ENCODE results near the gene SNTB2. TPM values are rescaled to one million over a fixed set of nuclear protein-coding genes. Genes with fewer than 3 reads are reported as not detected.
A peak's percentile ranks its signal among the peaks of the same experiment; 100 is the strongest.
"Not testable (repeated sequence)": the region's sequence is repeated elsewhere in the genome, so short reads cannot be mapped to it uniquely, and the experiment has no call there.

The SNTB2 gene
- polyA plus RNA-seq, 1 of the 3 experiments (the other 2 are of a cell fraction) = 13.0 TPM

GRCh38 chr16:69286941-69287713 is 100.2 kb downstream of the SNTB2 start:
- CTCF ChIA-PET = interaction anchor here (0.6 to 8.1 kb wide), 18 partner anchors 8 to 758 kb away, joined by 3 to 95 read pairs (median 4); no protein-coding TSS in a partner anchor
- TF ChIP-seq, protein P1, sequence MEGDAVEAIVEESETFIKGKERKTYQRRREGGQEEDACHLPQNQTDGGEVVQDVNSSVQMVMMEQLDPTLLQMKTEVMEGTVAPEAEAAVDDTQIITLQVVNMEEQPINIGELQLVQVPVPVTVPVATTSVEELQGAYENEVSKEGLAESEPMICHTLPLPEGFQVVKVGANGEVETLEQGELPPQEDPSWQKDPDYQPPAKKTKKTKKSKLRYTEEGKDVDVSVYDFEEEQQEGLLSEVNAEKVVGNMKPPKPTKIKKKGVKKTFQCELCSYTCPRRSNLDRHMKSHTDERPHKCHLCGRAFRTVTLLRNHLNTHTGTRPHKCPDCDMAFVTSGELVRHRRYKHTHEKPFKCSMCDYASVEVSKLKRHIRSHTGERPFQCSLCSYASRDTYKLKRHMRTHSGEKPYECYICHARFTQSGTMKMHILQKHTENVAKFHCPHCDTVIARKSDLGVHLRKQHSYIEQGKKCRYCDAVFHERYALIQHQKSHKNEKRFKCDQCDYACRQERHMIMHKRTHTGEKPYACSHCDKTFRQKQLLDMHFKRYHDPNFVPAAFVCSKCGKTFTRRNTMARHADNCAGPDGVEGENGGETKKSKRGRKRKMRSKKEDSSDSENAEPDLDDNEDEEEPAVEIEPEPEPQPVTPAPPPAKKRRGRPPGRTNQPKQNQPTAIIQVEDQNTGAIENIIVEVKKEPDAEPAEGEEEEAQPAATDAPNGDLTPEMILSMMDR (IDR thresholded peaks at IDR 0.05) = peak; percentile 67
- TF ChIP-seq RAD21 (IDR thresholded peaks at IDR 0.05; ENCODE audit: low read length) (peak; percentile 73), RFX5 (IDR thresholded peaks at IDR 0.05; ENCODE audit: low read length) (no peak), SMC3 (IDR thresholded peaks at IDR 0.05; ENCODE audit: low read depth, low read length) (peak; percentile 54), JUND (IDR thresholded peaks at IDR 0.05) (no peak)
- POLR2A ChIA-PET = interaction anchor here (0.5 kb wide), 1 partner anchor 100 kb away, joined by 3 read pairs; the partner anchor contains the start of gene SNTB2
- peaks cover 0 to 5% of the 10 kb centered on the region in 2 experiments; a peak in 1 of 4 replicates for H3K4me1 ChIP-seq (ENCODE audit: control insufficient read depth in 1 of 2, insufficient read depth in 2 of 2, low read depth in 1 of 2, low read length in 1 of 2)
- H3F3A ChIP-seq (replicated peaks; ENCODE audit: insufficient read depth) = no peaks in the 10 kb centered on the region
- no peaks in the 10 kb centered on the region for H3K27me3 ChIP-seq (ENCODE audit: insufficient read depth)
- H3K9ac ChIP-seq = no peak overlapping the region
- H3K9me3 ChIP-seq = no peaks in the 10 kb centered on the region
- no peak overlapping the region for H2AFZ ChIP-seq (ENCODE audit: low read depth)
- DNase-seq = peak; percentile 39
- no peak overlapping the region for H3K4me2 ChIP-seq
- peaks cover 23% of the 10 kb centered on the region; the same call in 1 of the 2 replicates for H3K79me2 ChIP-seq (ENCODE audit: insufficient read depth)
- H3K4me3 ChIP-seq (ENCODE audit: low read depth in 2 of 2, low read length in 1 of 2) = no peak overlapping the region
- H3K36me3 ChIP-seq (replicated peaks in 1 of 2; ENCODE audit: control insufficient read depth in 1 of 2, insufficient read depth in 2 of 2, low read length in 1 of 2) = peaks cover 0 to 35% of the 10 kb centered on the region in 2 experiments
- no peaks in the 10 kb centered on the region for H4K20me1 ChIP-seq (ENCODE audit: insufficient read depth)
- no peaks in the 10 kb centered on the region for H3K9me2 ChIP-seq
- WGBS (ENCODE audit: low lambda C conversion rate) = 59% methylated on average over 12 of the region's 13 CpGs
- H3K27ac ChIP-seq (ENCODE audit: low read depth in 2 of 2, low read length in 1 of 2) = no peak overlapping the region

GRCh38 chr16:69291657-69292056 is 104.7 kb downstream of the SNTB2 start:
- H3F3A ChIP-seq (replicated peaks; ENCODE audit: insufficient read depth); POLR2A ChIA-PET: not testable (repeated sequence)

GRCh38 chr16:69293401-69293800 is 106.4 kb downstream of the SNTB2 start:
- no peaks in the 10 kb centered on the region for H3K9me2 ChIP-seq
- H3K4me2 ChIP-seq = no peak overlapping the region
- H3K79me2 ChIP-seq (ENCODE audit: insufficient read depth) = peaks cover 11% of the 10 kb centered on the region; the same call in 1 of the 2 replicates
- no peaks in the 10 kb centered on the region for H3F3A ChIP-seq (replicated peaks; ENCODE audit: insufficient read depth)
- H4K20me1 ChIP-seq (ENCODE audit: insufficient read depth) = no peaks in the 10 kb centered on the region
- POLR2A ChIA-PET = no interaction called here
- no peak overlapping the region for H2AFZ ChIP-seq (ENCODE audit: low read depth)
- no peak overlapping the region for H3K27ac ChIP-seq (ENCODE audit: low read depth in 2 of 2, low read length in 1 of 2)
- H3K9ac ChIP-seq = no peak overlapping the region
- WGBS (ENCODE audit: low lambda C conversion rate) = 81% methylated on average over 3 of the region's 3 CpGs
- no peaks in the 10 kb centered on the region for H3K27me3 ChIP-seq (ENCODE audit: insufficient read depth)
- DNase-seq = no peak
- H3K9me3 ChIP-seq = no peaks in the 10 kb centered on the region
- no peaks in the 10 kb centered on the region for H3K4me1 ChIP-seq (ENCODE audit: control insufficient read depth in 1 of 2, insufficient read depth in 2 of 2, low read depth in 1 of 2, low read length in 1 of 2)
- H3K4me3 ChIP-seq (ENCODE audit: low read depth in 2 of 2, low read length in 1 of 2) = no peak overlapping the region
- CTCF ChIA-PET = interaction anchor here (1.8 kb wide), 1 partner anchor 143 kb away, joined by 9 read pairs; no protein-coding TSS in a partner anchor
- H3K36me3 ChIP-seq (replicated peaks in 1 of 2; ENCODE audit: control insufficient read depth in 1 of 2, insufficient read depth in 2 of 2, low read length in 1 of 2) = peaks cover 0 to 30% of the 10 kb centered on the region in 2 experiments
- TF ChIP-seq RCOR1 (IDR thresholded peaks at IDR 0.05; ENCODE audit: low read length) (no peak), POLR2AphosphoS5 (IDR thresholded peaks at IDR 0.05; ENCODE audit: low read depth, low read length) (no peak), GATA2 (CRISPR knock-in tag; IDR thresholded peaks at IDR 0.05) (no peak), MXI1 (IDR thresholded peaks at IDR 0.05; ENCODE audit: low read depth, low read length) (no peak), SIN3A (IDR thresholded peaks at IDR 0.05; ENCODE audit: borderline replicate concordance, low read depth, low read length) (no peak), RAD21 (IDR thresholded peaks at IDR 0.05; ENCODE audit: low read length) (no peak), MAX (IDR thresholded peaks at IDR 0.05; ENCODE audit: low read depth) (no peak), FOXJ3 (CRISPR knock-in tag; IDR thresholded peaks at IDR 0.05) (no peak), FOXM1 (IDR thresholded peaks at IDR 0.05; ENCODE audit: low read depth) (no peak), SMC3 (IDR thresholded peaks at IDR 0.05; ENCODE audit: low read depth, low read length) (no peak), TAF1 (IDR thresholded peaks at IDR 0.05; ENCODE audit: borderline replicate concordance, low read depth, low read length) (no peak), TEAD4 (IDR thresholded peaks at IDR 0.05; ENCODE audit: borderline replicate concordance, insufficient read depth) (no peak)
- TF ChIP-seq, protein P1 (IDR thresholded peaks at IDR 0.05) = no peak

More at GRCh38 chr16:69291657-69292056, 104.7 kb downstream of the SNTB2 start:
- H3K4me1 ChIP-seq (ENCODE audit: control insufficient read depth in 1 of 2, insufficient read depth in 2 of 2, low read depth in 1 of 2, low read length in 1 of 2); H3K9me2 ChIP-seq; H3K9me3 ChIP-seq; H4K20me1 ChIP-seq (ENCODE audit: insufficient read depth); H3K4me3 ChIP-seq (ENCODE audit: low read depth in 2 of 2, low read length in 1 of 2); CTCF ChIA-PET; H2AFZ ChIP-seq (ENCODE audit: low read depth); H3K27me3 ChIP-seq (ENCODE audit: insufficient read depth); H3K9ac ChIP-seq; H3K27ac ChIP-seq (ENCODE audit: low read depth in 2 of 2, low read length in 1 of 2); H3K4me2 ChIP-seq; DNase-seq: not testable (repeated sequence)
- WGBS (ENCODE audit: low lambda C conversion rate) = 96% methylated on average over 9 of the region's 9 CpGs
- Histone ChIP-seq H3K79me2 (ENCODE audit: insufficient read depth) (peaks cover 18% of the 10 kb centered on the region; the same call in 1 of the 2 replicates), H3K36me3 (replicated peaks in 1 of 2; ENCODE audit: control insufficient read depth in 1 of 2, insufficient read depth in 2 of 2, low read length in 1 of 2) (peaks cover 0 to 29% of the 10 kb centered on the region in 2 experiments)

Data from SK-N-SH (cell line).